NCI-H1105 (cell line): ENCODE data around the gene DST.

Source experiments
- DNase-seq: peaks from one replicate; lab custom pipeline; 2025; lab: John Stamatoyannopoulos, UW

Gene DST

DNA sequence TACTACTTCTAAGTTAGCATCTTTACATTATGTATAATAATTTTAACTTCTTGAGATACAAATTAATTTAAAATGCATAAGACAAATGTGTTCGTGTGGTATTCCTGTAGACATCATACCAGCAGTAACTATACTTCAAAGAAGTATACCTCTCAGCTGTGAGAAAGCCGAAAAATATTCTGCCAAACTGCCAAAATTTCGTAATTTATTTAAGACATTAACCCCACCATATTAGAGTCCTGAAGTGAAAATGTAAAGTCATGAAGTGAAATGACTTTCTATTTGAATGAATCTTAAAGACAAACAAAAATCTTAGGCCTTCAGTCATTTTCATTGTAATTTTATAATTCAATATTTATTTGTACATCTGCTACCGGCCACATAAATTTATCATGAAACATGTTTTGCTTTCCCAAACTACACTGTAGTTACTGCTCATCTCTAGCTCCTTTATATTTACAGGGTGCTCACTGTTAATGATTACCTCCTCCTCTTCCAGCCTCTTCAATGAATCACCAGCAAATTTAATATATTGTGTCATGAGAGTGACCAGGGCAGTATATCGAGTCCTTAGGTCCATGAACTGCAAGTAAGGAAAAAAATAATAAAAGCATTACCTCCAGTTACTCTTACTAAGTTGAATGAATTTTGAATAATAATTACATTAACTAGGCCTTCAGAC lies 18.5 kb downstream of the DST start:
- DNase-seq = no peak

DNA sequence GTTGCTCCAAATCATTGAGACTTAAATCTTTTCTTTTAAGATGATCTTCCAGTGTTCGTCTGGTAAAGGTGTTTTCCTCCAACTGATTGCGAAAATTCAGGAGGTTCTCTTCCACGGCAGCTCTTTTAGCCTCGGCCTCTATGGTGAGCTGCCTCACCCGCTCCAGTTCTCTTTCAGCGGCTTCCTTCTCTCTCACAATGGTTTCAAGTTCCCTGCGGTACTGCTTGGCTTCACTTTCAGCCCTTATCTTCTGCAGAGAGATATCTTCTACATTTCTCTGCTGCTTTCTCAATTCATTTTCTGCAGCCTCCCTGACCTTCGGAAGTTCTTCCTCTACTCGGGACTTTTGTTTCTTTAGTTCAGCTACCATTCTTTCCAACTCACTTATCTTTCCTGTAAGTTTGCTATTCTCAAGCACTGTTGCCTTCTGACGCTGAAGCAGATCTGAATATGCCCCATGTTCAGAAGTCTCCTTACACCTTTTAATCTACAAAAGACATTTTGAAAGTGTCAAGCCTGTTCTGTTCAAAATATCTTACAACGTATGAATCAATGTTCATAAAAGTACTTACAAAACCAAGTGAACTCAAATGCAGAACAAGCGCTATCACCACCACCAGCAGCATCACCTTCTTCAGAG lies 22.3 kb downstream of the DST start:
- DNase-seq = no peak

DNA sequence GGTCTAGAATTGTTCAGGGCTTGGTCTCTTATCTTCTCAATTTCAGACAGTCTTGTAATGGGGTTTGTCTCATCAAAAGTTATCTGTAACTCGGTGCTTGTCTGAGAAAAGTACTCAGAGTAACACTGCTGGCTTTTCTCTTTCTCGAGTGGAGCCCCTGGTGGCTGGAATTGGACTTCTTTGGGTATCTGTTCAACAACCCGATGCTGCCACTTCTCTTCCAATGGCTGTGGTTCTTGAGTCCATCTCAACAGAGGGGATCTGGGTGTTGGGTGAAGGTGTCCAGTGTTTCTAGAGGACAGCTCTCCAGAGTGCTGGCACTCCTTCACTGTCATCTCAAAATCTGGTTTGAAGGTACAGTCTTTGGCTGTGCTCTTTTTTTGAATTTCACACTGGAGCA lies 24.6 kb downstream of the DST start:
- no peak for DNase-seq

DNA sequence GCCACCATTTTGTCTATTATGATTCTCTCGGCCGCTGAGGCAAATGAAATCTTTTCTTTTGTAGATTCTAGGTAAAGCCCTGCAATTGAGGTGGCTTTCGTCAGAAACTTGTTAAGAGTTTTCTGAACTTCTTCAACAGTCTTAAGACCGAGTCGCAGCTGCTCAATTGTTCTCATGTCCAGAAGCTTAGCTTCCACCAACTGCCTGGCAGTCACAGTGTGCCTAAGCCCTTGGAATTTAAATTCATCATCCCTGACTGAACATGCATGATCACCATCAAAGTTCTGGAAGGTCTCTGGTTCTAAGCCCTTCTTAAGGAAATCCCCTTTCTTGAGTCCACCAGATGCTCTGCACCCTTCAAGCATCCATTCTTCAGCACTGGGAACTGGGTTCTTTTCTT lies 25.7 kb downstream of the DST start:
- no peak for DNase-seq

DNA sequence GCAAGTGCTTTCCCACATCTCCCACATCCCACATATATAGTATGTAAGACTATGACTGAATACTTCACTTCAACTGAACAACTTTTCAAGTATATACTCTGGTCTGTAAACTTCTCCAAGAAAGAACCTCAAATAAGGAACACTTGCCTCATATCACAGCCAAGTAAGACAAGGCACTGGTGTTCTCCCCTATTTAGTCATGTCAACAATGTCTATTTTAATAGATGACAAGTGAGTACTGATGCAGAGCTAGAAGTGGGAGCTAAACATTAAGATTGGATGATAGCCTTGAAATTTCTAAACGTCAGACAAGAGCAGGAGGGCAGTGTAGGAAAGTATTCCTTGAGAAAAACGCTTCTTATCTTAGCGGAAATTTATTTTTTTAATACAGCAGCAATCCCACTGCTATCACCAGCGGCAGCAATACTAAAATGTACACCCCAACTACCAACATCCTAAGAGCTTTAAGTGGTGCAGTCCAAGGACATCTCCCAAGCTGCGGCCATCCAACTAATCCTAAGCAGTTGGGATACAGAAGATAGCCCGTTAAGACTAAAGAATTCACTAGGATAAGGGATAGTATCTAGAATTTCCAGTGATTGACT lies 29.3 kb downstream of the DST start:
- no peak for DNase-seq

DNA sequence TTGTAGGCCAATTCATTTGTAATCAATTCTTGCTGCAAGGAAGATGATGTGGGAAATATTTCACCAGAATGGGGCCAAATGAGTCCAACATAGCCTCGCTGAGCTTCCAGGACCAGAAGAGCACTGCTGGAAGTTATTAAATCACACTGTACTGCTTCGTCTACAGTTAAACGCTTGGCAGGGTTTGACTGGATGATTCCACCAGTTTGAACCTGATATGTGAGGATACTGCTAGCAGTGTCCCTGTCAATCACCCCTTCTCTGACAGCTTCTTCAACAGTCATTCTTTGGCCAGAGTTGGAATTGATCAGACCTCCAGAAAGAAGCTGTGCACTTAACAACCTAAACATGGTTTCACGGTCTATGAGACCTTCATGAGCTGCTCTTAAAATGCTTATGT lies 34.4 kb downstream of the DST start:
- no peak for DNase-seq

DNA sequence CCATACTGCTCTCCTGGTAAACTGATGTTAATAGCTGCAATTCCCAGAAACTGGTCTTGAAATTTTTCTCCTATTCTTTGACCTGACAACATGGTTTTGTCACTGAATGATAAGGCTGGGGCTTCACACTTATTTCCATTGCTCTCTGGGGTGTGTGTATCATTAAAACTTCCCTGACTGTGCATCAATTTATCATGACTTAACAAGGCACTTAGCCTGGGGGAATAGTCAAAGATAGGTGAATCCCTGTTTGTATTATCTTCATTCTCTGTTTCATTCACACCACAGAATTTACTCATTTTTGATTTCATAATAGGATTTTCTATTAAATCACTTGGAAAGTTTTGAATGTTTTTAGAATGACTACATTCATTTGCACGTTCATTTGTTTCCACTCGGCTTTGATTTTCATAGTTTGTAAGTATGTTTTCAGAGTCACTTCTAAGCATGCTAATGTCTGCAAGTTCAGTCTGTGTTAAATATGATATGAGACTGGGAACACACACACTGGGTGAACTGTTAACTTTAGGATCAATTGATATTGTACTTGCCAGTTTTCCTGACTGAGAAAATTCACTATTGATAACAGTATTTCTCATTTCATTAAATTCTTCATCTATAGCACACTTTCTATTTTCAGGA lies 35.5 kb downstream of the DST start:
- DNase-seq = no peak

DNA sequence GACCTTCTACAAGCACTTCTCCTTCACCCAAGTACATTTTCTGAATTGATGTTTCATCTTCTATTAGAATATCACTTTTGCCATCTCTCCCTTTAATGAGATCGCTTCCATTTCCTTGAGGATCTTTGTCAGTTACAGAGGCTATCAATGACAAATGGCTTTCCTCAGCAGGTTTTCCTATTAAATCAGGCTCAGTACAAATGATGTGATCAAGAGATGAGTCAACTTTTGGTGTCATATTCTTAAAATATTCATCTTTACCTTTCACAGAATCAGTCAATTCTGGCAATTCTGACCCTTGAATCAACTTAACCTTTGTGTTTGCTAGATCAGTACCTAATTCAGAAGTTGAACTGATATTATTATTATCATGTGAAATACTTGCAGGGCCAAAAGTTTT lies 37.3 kb downstream of the DST start:
- no peak for DNase-seq

DNA sequence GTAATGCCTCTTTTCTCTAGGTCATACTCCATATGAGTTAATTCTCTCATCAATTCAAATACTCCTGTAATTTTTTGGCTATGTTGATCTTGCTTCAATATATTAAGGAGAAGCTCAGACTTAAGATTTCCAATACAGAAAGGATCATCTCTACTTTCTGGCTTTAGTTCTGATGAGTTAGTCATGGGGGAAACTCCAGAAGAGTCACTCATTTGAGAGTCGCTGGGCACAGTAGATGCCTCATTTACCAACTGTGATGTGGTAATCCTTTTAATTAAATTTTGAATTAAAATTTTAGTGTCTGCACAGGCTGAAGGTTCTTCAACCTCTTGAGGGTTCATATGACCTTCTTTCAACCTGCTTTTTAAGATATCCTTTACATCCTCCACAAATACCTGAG lies 38.5 kb downstream of the DST start:
- no peak for DNase-seq

DNA sequence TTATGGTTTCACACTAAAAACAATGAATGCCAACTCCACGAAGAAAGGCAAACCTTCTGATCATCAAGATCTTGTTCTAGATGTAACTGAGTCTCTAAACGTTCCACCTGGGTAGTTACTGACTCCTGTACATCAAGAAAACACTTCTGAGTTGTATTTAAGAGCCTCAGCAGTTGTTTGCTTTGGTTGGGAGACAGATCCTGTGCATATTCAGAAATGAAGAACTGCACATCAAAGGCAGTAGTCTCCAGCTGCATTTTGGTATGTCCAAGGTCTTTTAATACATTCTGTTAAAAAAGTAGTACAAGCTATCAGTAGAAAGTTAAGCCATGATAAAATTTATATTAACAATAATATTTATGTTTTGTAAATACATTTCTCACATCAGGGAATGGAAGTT lies 41.3 kb downstream of the DST start:
- DNase-seq = no peak

DNA sequence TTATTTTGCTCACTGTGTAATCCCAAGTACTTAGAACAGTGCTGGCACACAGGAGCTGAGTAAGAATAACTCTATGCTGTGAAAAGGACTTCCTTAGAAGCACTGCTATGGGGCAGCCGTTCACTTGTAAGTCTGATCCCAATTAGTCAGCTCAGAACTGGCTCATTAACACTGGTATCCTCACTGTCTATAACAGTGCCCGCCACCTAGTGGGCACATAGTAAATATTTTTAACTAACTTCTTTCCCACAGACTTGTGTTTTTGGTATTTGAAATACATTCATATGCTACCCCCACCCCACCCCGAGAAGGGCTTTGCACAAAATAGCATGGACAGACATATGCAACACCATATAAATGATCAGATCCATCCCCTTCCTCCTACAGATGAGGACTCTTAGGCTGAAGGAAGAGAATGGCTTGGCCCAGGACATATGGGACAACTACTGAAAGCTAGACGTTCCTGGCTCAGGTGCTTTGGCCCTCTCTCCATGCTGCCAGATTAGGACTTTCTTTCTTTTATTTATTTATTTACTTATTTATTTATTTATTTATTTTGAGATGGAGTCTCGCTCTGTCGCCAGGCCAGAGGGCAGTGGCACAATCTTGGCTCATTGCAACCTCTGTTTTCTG lies 47.1 kb downstream of the DST start:
- DNase-seq = peak; percentile 64

DNA sequence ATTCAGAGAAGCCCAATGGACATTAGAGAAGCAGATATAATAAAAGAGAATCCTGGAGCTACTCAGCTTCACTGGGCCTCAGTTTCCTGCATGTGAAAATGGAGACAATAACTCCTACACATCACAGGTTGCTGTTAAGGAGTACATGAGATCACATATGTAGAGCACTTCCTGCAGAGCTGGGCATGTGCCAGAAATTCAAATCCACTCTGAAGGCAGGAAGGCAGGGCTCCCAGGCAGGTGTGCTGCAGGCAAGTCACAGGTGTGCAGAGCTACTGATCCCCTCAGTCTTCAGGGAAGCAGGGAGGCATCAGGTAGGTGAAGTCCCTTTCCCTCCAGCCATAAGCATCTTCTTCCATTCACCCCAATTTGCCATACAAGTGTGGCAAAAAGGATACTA lies 48.0 kb downstream of the DST start:
- peak; percentile 47 for DNase-seq

DNA sequence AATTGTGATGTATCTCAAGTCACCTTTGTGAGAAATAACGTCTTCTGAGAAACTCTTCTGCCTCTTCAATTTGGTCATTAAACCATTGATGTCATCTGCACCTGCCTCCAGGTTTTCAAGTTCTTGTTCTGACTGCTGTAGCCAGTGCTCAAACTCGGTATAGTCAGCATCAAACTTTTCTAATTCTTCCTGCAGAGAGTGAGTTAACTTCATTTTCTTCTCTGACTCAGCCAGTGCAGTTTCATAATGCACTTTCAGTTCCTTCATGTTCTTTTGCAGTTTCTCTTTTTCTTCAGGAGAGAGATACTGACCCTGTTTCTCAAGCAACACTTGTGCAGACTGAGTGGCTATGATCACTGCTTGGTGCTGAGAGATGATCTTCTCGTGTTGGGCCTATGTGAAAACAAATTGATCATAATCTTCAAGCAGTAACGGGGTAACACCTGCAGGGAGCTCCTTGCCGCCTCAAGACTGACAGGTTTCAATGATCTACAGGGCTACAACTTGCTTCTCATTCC lies 48.8 kb downstream of the DST start:
- DNase-seq = no peak

DNA sequence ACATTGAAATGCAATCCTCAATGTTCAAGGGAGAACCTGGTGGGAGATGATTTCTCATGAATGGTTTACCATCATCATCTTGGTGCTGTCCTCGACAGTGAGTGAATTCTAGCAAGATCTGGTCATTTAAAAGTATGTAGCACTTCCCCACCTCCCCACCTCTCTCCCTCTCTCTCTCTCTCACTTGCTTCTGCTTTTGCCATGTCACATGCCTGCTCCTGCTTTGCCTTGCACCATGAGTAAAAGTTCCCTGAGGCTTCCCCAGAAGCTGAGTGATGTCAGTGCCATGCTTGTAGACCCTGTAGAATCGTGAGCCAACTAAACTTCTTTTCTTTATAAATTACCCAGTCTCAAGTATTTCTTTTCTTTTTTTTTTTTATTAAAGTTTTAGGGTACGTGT lies 60.5 kb downstream of the DST start:
- no peak for DNase-seq

DNA sequence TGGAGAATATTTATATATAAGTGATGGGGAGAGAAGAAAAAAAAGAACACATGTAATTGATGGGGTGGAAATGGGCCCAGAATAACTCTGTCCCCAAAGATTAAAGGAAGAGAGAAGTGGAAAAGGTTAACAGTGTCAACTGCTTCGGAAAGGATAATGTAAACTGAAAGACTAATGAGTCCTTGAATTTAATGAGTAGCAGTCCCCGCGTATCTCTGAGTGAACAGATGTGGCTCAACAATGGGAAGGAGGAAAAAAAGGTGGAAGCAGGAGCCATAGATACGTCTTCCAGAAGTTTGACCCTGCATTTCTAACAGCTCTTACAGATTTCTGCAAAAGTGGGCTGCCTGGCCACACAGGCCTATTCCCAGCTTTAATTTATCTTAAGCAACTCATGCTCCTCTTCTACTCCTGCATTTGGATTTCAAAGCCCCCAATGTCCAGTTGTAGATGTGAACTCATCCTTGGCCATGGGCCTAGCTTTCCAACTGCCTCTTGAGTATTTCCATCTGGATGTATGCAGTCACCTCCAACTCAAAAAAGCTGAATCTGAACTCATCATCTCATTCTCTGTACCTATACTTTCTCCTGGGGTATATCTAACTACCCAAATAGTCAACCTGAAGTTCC lies 61.3 kb downstream of the DST start:
- DNase-seq = no peak

DNA sequence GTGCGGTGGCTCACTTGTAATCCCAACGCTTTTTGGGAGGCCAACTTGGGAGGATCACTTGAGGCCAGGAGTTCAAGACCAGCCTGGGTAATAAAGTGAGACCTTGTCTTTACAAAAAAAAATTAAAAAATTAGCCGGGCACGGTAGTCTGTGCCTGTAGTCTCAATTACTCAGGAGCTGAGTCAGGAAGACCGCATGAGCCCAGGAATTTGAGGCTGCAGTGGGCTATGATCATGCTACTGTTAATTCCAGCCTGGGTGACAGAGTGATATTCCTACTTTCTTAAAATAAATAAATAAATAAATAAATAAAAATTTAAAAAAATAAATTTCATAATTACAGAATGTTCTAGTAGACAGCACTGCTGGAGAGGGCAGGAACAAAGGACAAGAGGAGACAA lies 62.4 kb downstream of the DST start:
- DNase-seq = no peak

DNA sequence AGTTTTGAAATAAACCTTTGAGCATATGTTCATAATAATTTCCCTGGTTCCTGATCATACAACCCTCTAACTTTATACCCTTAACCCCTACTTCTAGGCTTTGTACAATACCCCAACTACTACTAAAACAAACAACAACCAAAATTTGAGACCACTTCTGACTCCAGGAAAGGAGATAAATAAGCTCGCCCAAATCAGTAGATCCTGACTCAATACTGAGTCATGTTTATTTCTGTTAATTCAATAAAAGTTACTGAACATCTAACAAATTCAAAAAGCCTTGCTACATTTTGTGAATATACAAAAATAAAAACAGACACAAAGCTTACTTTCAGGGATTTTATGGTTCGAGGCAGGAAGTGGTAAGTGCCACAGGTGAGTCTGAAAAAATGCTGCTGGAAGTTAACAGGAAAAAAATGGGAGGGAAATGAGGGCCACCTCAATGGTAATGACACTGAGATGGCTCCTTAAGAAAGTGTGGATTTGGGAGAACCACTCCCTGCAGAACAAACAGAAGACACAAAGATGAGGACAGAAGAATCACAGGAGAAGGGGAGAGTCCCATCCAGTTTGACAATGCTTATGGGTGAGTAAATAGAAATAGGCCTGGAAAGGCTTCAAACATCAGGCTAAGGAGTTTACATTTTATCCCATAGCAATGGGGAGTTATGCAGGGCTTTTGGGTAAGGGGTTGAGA lies 63.4 kb downstream of the DST start:
- no peak for DNase-seq

DNA sequence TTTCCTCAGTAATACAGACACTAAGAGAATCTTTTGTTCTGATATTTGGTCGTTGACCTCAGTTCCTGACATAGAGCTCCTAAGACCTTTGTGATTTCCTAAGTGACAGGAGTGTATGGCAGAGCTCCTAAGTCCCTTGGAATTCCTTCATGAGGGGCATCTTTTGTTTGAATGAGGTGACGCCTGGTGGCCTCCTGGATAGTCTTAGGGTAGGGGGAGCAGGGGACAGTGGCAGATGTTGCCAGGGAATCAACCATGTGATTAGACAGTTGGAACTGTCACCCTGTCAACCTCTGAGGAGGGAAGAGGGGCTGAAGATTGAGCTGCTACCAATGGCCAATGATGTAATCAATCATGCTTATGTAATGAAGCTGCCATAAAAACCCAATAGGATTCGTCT lies 67.0 kb downstream of the DST start:
- DNase-seq = no peak

DNA sequence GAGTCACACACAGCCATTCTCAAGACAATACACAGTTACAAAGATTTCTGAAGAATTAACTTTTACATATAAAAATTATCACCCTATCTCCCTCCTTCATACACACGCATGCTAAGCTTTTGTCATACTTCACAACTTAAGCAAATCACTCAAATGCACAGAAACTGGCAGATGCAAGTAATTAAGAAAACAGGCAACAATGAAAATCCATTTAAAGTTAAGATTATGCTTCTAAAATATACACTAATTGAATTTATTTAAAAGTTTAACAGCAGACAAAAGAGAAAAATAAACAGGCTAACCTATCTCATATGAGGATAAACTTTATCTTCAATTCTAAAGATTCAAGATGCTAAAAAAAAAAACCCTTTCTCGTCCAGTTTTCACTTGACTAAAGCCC lies 68.4 kb downstream of the DST start:
- DNase-seq = no peak

DNA sequence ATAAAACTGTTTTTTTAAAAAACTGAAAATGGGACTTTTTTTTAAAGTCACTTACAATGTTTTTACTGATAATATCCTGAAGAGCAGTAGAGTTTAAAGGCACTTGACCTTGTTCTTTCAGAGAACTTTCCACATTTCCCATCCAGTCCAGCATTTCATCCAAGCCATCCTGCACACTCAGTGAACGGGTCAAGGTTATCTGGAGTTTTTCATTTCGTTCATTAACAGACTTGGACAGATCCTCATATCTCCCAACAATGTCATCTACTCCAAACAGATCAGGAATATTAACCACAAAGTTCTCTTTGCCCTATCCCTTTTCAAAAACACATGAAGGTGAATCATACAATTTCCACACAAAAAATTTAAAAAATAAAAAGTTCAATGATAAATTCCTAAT lies 69.1 kb downstream of the DST start:
- DNase-seq = no peak

DNA sequence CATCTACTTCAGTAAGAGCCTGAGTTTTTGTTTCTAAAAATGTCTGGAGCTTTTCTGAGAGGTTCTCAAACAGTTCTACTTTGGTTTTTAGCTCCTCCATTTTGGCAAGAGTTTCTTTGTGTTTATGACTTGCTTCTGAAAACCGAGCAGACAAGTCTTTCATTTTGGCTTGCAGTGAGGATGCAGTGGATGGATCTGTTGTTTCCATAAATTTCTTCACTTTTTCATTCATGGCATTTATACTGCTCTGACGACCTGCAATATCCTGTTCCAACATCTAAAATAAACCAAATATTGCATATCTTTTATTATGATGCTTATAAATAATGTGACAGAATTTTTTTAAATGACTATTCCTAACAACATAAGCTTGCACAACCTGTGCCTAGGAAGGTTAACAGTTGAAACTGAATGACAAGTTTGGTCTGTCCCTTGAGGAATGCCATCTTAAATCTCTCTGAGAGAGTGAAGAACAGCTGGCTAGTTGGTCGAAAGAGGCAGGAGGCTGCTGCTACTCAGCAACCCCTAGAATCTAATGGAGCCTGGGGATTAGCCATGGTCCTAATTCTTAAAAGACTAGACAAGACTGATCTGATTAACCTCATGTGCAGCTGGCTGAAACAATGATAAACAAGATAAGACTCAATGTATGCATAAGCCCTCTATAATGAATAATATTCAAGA lies 69.8 kb downstream of the DST start:
- DNase-seq = no peak
